A673 (cell line): ENCODE data around the gene GXYLT2.

Experiments
- EZH2 ChIP-seq: fragments of 200-600 bp; sonication (generic); IDR thresholded peaks from 2 replicates; pipeline ENCODE4 v1.6.1; 2017; ENCODE audit warnings: borderline replicate concordance, low read depth, mild to moderate bottlenecking, mixed read lengths, antibody characterized with exemption, low read length; ENCODE audit not compliant: poor library complexity, severe bottlenecking
- TF ChIP-seq, protein P1 (sequence below): fragments of 300-800, 200-600 bp; sonication (generic); conservative IDR thresholded peaks from 2 replicates; pipeline ENCODE4 v1.5.1; 2017; ENCODE audit warnings: low read depth, mild to moderate bottlenecking, antibody characterized with exemption, low read length, moderate library complexity, mixed read lengths

DNA sequence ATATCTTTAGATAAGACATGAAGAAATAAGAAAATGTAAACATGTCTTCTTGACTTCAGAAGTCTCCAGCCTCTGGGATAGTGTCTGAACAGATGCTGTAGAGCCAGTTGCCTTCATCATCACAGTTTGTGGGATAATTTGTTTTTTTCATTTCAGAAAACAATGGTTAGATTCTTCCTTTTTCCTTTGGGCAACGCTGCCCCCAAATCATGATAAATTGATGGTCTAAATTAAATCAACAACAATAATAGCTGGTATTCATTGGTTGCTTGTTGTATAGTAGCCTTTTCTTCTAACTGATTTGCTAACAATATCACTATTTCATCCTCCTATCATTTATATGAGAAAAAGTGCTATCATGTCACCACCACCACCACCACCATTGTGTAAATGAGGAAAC, 27.0 kb upstream of the GXYLT2 start:
- TF ChIP-seq, protein P1, sequence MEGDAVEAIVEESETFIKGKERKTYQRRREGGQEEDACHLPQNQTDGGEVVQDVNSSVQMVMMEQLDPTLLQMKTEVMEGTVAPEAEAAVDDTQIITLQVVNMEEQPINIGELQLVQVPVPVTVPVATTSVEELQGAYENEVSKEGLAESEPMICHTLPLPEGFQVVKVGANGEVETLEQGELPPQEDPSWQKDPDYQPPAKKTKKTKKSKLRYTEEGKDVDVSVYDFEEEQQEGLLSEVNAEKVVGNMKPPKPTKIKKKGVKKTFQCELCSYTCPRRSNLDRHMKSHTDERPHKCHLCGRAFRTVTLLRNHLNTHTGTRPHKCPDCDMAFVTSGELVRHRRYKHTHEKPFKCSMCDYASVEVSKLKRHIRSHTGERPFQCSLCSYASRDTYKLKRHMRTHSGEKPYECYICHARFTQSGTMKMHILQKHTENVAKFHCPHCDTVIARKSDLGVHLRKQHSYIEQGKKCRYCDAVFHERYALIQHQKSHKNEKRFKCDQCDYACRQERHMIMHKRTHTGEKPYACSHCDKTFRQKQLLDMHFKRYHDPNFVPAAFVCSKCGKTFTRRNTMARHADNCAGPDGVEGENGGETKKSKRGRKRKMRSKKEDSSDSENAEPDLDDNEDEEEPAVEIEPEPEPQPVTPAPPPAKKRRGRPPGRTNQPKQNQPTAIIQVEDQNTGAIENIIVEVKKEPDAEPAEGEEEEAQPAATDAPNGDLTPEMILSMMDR: no peak
- TF ChIP-seq EZH2: no peak
